Activated naive CD4-positive, alpha-beta T cell treated with Interleukin-2 at 50 U/mL for 16 hours (primary cell): ENCODE measurements around the gene POU3F1.
A peak's percentile ranks its signal among the peaks of the same experiment; 100 is the strongest.

Experiments
- DNase-seq: peaks from one replicate; pipeline ENCODE4 v3.0.0-alpha.2; 2020

The POU3F1 gene

GRCh38 chr1:38046333-38046883, at the start of gene POU3F1:
Gene POU3F1, minus strand, starts transcription at chr1:38046793. Its CDS starts 50 bp downstream, at chr1:38046743.
- DNase-seq: peak; percentile 20

- no peak for DNase-seq
Measured at GRCh38 chr1:38095454-38095931, 48.9 kb upstream of the POU3F1 start.

- no peak for DNase-seq
Measured at GRCh38 chr1:38094711-38095290, 48.2 kb upstream of the POU3F1 start.

GRCh38 chr1:38093569-38094520, 47.3 kb upstream of the POU3F1 start:
- DNase-seq: no peak

GRCh38 chr1:38092256-38092655, 45.7 kb upstream of the POU3F1 start:
- DNase-seq: no peak

GRCh38 chr1:38090796-38091195, 44.2 kb upstream of the POU3F1 start:
- DNase-seq: no peak

- DNase-seq: no peak
Measured at GRCh38 chr1:38089712-38090360, 43.2 kb upstream of the POU3F1 start.

GRCh38 chr1:38088791-38089190, 42.2 kb upstream of the POU3F1 start:
- DNase-seq: no peak

GRCh38 chr1:38088366-38088765, 41.8 kb upstream of the POU3F1 start:
- DNase-seq: no peak

- DNase-seq: no peak
Measured at GRCh38 chr1:38087676-38088075, 41.1 kb upstream of the POU3F1 start.

- no peak for DNase-seq
Measured at GRCh38 chr1:38085666-38086330, 39.2 kb upstream of the POU3F1 start.

- no peak for DNase-seq
Measured at GRCh38 chr1:38084700-38085099, 38.1 kb upstream of the POU3F1 start.

- no peak for DNase-seq
Measured at GRCh38 chr1:38084113-38084512, 37.5 kb upstream of the POU3F1 start.

- no peak for DNase-seq
Measured at GRCh38 chr1:38083541-38083940, 36.9 kb upstream of the POU3F1 start.

GRCh38 chr1:38082769-38083263, 36.2 kb upstream of the POU3F1 start:
- no peak for DNase-seq

GRCh38 chr1:38079019-38079418, 32.4 kb upstream of the POU3F1 start:
- DNase-seq: no peak

GRCh38 chr1:38077523-38078147, 31.0 kb upstream of the POU3F1 start:
- DNase-seq: no peak

GRCh38 chr1:38076455-38076854, 29.9 kb upstream of the POU3F1 start:
- DNase-seq: no peak

GRCh38 chr1:38076038-38076437, 29.4 kb upstream of the POU3F1 start:
- DNase-seq: no peak

GRCh38 chr1:38075191-38075590, 28.6 kb upstream of the POU3F1 start:
- DNase-seq: no peak

- DNase-seq: no peak
Measured at GRCh38 chr1:38074302-38074677, 27.7 kb upstream of the POU3F1 start.
